IPS-NIHi7 (cell line): Measurements from ENCODE around the gene CARS2.
"Not testable (repeated sequence)": the region's sequence is repeated elsewhere in the genome, so short reads cannot be mapped to it uniquely, and the experiment has no call there.

Source experiments
- DNase-seq: peaks from one replicate; pipeline ENCODE4 v3.0.0; 2012; ENCODE audit warnings: mixed read lengths; ENCODE audit errors: extremely low spot score

CARS2 gene

DNA sequence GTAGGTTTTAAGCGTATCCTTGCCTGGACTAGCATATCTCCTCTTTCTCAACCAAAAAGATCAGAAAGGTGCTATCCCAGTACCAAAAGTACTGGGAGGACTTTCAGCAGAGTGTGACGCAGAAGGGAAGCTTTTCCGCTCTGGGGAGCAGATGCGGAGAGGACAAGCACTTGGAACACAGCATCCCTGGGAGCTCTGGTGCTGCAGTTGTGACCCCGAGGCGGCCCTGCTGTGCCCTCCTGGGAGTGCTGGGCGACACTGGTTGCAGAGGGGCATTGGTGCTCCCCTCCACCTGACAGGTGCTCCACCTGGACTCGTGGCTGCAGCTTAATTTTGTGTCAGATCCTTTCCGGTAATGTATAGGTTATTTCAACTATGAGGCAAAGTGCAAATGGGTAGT, 87.1 kb downstream of the CARS2 start:
- no peak for DNase-seq

DNA sequence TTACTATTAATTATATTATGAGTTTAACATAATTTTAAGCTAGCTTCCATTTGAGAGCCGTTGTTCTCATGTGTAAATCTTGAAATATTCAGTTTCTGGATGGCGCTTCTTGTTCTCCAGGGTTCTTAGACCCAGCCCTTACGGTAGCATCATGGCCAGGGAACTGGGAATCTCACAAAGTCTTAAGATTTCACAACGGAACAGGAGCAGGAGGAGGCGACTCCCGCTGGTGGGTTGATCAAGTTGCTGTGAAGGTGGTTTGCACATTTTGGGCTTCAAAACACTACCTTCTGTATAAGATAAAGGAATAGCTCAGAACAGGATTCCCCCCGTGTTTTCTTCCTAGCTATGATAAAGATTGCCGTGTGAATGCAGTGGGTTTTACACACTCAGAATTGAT, 87.7 kb downstream of the CARS2 start:
- DNase-seq = no peak

DNA sequence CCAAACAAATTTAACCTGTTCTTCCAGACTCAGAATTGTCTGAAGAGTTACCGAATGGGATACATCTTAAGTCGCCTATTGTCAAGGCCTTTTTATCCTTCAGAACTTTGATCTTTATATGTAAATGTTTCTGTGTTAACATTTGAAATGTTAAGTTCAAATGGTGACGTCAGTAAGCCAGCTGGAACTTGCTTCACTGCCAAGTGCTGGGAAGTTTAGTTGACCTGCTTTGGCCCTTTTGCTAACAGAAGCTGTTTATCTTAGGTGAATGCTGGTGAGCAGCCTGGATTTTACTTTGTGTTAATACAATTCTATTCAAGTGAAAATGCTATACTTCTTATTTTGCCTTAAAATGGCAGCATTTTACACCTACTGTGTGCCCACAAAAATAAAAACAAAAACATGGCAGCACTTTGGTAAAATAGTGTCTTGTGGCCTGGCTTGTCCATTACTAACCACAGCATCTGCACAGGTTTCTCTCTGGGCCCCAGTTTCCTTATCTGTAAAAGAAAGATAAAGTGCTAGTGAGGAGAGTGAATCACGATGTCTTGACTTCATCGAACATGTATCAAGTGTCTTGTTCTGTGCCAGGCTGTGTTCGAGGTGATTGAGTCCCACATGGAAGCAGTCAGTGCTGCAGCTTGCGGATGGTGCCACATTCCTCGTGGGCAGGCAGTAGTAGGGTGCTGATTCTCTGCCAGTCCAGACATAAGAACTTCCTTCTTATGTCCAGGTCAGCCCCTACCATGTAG, 88.4 kb downstream of the CARS2 start:
- no peak for DNase-seq

DNA sequence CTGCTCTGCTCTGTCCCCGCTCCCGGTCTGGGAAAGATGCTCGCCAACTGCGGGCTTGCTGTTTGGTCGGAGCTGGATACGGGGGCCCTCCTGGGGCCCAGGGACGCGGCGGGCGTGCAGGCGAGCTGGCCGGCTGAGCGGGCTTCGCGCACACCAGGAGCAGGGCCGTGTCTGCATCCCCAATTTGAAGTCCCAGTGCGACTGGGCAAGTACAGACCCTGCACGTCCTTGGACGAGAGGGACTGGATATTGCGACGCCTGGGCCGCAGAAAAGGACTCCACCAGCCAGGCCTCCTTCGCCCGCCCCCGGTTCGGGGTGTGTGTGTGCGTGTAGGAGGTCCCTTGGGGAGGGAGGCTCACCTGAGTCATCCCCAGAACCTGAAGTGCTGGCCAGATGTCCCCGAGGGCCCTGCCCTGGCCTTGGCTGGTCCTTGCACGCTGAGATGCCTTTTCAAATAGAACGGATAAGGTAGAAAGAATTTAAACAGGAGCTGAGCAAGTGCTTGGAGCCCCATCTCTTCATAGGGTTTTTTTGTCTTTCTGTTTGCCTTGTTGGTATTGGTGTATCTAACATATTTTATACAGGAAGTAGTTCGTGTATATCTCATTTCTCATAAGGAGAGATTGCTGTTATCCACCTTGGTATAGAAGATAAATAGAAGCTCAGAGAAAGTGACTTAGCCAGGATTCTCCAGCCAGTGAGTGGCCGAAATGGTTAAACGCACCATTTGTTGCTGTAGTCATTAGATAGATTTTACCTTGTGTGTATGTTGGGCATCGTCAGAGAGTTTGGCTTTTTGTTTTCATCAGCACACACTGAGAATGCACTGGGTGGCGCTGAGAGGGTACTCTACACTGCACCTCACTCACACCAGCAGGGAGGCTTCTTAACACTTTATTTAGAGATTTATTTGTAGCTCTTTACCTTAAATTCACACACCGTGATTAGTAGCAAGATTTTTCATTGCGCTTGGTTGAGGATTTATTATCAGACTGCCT, 89.5 kb downstream of the CARS2 start:
- peak; percentile 52 for DNase-seq

DNA sequence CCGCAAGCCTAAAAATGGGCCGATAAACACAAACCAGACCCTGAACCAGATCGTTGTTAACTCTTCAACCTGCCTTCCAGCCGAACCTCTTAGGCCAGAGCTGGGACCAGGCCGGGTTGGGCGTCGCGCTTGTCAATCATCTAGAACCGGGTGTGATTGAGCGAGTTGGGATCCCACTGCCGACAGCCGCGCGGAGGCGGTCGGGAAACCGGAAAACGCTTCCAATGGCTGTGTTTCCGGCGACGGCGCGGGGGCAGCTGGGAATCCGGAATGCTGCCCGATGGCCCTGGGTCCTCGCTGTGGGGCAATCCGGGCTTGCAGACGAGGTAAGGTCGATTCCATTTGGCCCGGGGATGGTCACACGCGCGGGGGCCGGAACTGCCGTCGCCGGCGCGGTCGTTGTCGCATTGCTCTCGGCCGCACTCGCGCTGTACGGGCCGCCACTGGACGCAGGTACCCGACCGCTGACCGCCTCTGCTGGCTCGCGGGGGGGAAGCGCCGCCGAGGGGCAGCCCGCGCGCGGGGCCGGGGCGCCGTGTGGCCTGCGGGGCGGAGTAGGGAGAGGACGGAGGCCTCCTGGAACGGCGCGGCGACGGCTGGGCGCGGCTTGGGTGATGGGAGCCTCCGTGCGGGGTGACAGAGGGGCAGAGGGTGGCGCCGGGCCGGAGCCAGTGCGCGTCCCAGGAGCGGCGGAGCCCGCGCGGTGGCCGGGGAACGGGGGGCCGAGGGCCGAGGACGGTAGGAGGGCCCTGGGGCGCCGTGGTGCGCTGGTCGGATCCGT, 90.4 kb downstream of the CARS2 start, which contains the start of gene NAXD:
Gene NAXD (plus strand): TSS at position 224 of the 781 bp plus-strand sequence. CDS start 57 bp downstream, at position 281.
- DNase-seq = peak; percentile 98

DNA sequence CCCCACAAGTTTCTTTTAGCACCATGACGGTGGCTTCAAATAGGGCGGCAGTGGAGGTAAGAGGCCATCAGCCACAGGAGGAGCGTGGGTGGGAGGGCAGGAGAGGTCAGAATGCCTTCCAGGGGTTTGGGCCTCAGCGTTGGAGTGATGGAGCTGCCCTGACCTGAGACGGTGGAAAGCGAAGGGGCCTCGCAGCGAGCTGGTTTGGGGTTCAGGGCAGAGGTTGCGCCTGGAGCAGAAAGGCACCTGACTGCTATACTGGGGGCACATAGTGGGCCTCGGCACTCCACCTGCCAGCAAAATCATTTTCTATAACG, 91.0 kb downstream of the CARS2 start:
- DNase-seq = no peak

DNA sequence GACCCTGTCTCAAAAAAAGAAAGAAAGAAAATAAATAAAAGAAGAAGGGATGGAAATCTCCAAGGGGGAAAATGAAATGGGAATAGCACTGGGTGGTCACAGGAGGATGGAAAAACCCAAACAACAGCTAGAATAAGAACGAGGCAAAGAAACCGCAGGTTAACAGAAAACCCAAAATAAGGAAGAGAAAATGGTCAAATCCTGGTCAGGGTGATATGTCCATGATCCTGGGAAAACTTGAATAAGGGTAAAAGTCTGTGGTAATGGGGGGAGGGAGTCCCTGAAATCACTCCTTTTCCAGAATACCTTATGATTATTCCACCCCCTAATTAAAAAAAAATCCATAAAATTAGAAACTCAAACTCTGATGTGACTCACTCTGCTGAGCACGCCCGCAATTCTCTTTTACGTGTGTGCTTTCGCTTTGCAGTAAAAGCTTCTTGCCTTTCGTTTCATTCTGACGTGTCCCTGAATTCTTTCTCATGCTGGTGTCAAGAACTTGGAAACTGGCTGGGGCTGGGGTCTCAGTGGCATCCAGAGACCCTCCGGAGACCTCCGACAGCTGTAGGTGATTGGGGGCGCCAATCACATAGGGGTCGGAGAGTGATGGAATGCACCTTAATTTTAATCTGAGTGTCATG, 94.8 kb downstream of the CARS2 start:
- DNase-seq = no peak

DNA sequence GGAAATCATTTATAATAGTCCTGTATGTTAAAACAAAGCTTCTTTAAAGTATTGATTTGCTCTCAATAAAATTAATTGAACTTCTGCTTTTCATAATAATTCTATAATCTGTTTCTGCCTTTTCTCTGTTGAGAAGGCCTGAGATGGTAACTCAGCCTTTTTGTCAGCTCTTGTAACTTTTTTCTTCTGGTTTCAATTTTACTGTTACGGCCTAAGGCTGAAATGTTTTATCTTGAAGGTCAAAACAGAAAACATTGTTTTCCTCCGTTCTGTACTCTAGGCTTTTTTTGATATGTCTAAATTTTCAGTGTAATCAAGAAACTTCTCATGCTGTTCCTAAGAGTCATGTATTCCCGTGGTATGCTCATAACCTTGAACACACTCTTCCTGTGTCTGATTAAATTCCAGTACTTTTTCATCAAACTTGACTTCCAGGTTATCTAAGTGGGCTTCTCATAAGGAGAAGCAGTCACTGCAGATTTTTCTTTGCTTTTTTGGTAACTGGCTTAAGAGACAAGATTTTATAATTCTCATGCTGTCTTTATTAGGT, 98.2 kb downstream of the CARS2 start:
- no peak for DNase-seq

DNA sequence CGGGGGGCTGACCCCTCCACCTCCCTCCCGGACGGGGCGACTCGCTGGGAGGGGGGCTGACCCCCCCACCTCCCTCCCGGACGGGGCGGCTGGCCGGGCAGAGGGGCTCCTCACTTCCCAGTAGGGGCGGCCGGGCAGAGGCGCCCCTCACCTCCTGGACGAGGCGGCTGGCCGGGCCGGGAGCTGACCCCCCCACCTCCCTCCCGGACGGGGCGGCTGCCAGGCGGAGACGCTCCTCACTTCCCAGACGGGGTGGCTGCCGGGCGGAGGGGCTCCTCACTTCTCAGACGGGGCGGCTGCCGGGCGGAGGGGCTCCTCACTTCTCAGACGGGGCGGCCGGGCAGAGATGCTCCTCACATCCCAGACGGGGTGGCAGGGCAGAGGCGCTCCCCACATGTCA, 99.6 kb downstream of the CARS2 start:
- DNase-seq = not testable (repeated sequence)

DNA sequence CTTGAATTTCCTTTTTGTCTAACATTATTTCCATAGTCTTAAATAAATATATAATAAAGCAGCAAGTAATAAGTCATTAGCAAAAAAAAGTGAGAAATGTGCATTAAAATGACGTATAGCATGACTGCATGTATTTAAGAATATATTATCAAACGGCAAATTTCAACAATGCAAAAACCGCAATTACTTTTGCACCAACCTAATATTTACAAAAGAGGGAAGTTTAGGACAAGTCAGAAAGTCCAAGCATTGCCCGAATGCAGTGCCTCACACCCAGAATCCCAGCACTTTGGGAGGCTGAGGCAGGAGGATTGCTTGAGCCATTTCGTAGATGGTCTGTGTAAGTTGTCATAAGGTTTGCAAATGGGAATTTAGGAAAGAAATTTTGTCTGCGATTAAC, 100.8 kb downstream of the CARS2 start:
- DNase-seq = no peak

DNA sequence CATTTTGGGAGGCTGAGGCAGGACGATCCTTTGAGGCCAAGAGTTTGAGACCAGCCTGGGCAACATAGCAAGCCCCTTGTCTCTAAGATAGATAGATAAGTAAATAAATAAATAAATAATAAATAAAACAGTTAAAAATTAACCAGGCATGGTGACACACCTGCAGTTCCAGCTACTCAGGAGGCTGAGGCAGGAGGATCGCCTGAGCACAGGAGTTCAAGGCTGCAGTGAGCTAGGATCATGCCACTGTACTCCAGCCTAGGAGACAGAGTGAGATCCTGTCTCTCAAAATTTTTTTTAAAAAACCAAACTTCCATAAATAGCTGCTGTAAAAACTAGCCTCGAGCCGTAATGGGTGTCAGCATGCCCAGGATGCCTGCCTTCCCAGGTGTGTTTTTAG, 104.9 kb downstream of the CARS2 start:
- DNase-seq = no peak

DNA sequence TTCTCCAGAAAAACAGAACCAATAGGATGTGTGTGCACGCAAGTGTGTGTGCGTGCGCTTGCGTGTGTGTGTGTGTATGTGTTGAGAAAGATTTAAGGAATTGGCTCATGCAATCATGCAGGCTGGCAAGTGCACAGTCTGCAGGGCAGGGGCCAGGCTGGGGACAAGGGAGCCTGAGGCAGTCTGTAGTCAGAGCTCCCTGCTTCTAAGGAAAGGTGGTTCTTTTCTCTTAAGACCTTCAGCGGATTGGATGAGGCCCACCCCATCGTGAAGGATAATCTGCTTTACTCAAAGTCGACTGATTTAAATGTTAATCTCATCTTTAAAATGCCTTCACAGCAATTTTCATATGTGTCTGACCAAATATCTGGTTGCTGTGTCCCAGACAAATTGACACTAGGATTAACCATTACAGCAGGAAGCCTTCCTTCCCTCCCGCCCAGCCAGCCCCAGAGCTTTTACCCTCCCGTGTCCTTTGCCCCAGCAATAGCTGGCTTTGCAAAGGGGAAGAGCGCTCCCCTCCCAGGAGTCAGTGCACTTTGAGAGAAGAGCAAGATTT, 105.6 kb downstream of the CARS2 start:
- DNase-seq = no peak

DNA sequence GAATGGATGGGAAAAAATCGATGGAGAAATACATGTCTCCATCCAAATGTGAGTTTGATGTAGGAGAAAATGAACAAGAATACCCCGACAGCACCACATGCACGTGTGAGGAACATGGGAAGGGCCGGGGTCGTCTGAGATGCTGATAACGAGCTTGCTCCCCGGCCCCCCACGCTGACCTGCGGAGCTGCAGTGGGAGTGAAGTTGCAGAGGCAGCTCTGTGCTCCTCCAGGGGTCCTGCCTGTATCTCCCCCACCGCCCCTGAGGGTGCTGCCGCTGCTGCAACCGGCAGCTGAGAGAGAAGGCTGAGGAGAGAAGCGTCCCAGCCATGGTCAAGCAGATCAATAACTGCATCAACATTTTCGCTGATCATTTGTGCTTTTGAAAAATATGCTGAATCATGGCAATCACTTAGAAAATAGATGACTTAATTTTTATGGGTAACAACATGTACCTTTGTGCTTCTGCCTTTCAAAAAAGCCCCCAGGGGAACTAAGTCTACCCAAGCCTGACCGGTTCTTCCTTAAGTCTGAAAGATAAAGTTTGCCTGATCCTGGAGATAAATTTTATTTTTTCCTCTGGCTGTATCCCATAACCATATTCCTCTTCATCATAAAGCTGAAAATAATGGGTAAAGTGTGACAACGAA, 108.8 kb downstream of the CARS2 start:
- DNase-seq = no peak

DNA sequence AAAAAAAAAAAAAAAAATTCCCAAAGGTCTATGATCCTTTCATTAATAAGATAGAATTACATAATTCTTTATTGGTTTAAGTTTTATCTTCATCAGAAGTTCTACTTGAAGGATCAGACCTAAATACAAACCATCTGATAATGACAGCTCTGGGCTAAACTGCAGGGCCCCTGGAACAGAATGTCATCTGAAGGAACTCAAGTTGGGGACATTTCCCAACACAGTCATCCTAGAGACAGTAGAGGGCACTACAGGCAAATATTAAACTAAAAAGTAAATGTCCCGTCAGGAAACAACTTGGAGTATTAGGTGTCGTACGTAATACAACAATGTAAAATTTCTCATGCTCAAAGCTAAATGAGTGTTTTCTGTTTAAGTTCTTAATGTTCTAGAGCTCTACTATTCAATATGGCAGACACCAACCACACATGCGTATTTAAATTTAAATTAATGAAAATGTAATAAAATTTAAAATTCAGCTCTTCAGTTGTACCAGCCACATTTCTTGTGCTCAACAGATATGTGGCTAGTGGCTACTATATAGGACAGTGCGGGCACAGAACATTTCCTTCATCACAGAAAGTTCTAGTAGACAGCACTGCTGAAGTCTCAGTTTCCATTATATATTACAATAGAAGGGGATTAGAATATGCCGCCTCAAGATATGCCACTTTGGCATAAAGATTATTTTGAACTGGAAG, 112.3 kb downstream of the CARS2 start:
- peak; percentile 66 for DNase-seq

DNA sequence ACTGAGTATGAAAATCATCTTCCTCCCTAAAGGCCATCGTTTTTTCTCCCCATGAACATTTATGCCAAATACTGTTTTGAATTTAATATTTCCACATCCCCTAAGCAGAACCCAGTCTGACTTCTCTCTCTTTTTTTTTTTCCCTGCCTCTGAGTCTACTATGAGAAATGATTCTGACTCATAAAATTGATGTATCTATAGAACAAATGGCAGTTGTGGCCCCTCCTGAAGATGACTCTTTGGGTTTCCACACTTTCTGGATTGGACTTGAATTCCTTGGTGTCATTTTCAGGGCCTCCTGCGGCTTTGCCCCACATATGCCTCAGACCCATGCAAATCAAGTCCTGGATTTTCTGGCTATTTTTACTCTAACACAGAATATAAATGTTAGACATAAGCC, 113.3 kb downstream of the CARS2 start:
- no peak for DNase-seq
